Type B pancreatic cell (in vitro differentiated cells): Measurements from ENCODE around the gene AOPEP. TPM values are rescaled to one million over a fixed set of nuclear protein-coding genes. Genes with fewer than 3 reads are reported as not detected.

ENCODE experiments used
- DNase-seq: peaks from one replicate; pipeline ENCODE4 v3.0.0; 2021; ENCODE audit warnings: mixed read lengths; ENCODE audit not compliant: unreplicated experiment; ENCODE audit errors: extremely low spot score
- H3K27ac Mint-ChIP-seq: 2 replicates; pipeline ENCODE4 v1.8.0; 2021; ENCODE audit warnings: mild to moderate bottlenecking, mixed read lengths
- H3K27me3 Mint-ChIP-seq: 2 replicates; pipeline ENCODE4 v1.8.0; 2021; ENCODE audit warnings: mixed read lengths
- H3K36me3 Mint-ChIP-seq: 2 replicates; pipeline ENCODE4 v1.8.0; 2021; ENCODE audit warnings: mixed read lengths
- H3K4me1 Mint-ChIP-seq: one replicate; pipeline ENCODE4 v1.8.0; 2021; ENCODE audit warnings: mixed read lengths; ENCODE audit not compliant: unreplicated experiment
- H3K4me3 Mint-ChIP-seq: 2 replicates; pipeline ENCODE4 v1.8.0; 2021; ENCODE audit warnings: mild to moderate bottlenecking, mixed read lengths
- H3K9me3 Mint-ChIP-seq: 2 replicates; pipeline ENCODE4 v1.8.0; 2021; ENCODE audit warnings: mixed read lengths
- total RNA-seq: library from RNA; stranded (reverse); gene quantifications from 2 replicates; pipeline ENCODE4 v1.2.1, GENCODE V29; 2021; ENCODE audit warnings: low replicate concordance
- TF ChIP-seq, protein P1 (sequence below): fragments of 200-600 bp; sonication (generic); conservative IDR thresholded peaks from 2 replicates; pipeline ENCODE4 v1.5.0; 2021; ENCODE audit warnings: antibody characterized with exemption, mild to moderate bottlenecking

Gene AOPEP
- total RNA-seq, 1 donor from 2014 or later = 89.3 TPM

DNA sequence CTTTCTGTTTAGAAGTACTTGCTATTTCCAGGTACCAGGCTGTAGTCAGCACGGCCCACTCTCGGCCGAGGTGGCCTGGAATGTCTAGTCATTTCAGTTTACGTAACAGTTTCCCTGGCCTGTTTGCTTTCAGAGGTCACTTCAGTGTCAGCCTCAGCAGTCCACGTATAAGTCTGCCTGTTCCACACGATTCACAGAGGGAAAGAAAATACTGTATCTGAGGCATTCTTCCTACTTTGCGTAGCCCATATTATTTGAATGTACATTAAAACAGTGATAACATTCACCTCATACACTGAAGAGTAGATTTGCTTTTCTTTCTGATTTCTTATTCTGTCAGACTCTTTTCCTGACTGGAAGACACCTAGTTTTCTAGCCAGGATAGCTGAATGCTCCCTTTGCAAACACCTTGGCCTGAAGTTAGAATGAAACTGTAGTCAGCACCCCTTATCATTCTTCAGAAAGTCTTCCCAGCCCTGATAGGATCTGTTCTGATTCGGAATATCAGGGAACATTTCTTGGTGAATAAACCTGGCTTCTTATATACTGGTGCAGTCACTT is 140.9 kb downstream of the AOPEP start:
- H3K4me3 Mint-ChIP-seq = peak overlapping the region; percentile 42

DNA sequence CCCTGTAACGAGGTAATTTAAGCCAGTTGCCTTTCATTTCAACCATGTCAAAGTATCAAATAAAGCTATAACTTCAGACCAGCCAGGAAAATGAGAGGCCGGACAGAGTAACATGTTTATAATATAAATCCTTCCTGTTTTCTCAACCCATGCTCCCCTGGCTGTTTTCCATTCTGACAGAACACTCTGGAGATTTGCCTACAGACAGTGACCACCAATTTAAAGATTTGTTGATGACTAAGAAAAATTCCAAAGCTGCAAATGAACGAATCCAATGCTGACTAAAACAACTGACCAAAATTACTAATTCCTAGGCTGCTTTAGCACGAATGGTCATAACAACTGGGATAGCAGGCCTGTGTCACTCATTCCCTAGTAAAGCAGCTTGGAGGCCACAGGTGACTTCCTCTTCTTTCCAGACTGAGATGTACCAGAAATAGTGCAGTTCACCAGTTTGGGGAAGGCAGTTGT is 141.4 kb downstream of the AOPEP start:
- peaks cover 6% of the 10 kb centered on the region for H3K36me3 Mint-ChIP-seq
- peak overlapping the region; percentile 91 for H3K27ac Mint-ChIP-seq
- DNase-seq = no peak
- peaks cover 6% of the 10 kb centered on the region for H3K9me3 Mint-ChIP-seq
- H3K4me3 Mint-ChIP-seq = peak overlapping the region; percentile 42
- no peaks in the 10 kb centered on the region for H3K27me3 Mint-ChIP-seq
- TF ChIP-seq, protein P1, sequence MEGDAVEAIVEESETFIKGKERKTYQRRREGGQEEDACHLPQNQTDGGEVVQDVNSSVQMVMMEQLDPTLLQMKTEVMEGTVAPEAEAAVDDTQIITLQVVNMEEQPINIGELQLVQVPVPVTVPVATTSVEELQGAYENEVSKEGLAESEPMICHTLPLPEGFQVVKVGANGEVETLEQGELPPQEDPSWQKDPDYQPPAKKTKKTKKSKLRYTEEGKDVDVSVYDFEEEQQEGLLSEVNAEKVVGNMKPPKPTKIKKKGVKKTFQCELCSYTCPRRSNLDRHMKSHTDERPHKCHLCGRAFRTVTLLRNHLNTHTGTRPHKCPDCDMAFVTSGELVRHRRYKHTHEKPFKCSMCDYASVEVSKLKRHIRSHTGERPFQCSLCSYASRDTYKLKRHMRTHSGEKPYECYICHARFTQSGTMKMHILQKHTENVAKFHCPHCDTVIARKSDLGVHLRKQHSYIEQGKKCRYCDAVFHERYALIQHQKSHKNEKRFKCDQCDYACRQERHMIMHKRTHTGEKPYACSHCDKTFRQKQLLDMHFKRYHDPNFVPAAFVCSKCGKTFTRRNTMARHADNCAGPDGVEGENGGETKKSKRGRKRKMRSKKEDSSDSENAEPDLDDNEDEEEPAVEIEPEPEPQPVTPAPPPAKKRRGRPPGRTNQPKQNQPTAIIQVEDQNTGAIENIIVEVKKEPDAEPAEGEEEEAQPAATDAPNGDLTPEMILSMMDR = no peak
- peaks cover 68% of the 10 kb centered on the region for H3K4me1 Mint-ChIP-seq

More for the DNA sequence above, 140.9 kb downstream of the AOPEP start:
- Mint-ChIP-seq H3K9me3 (peaks cover 6% of the 10 kb centered on the region), H3K4me1 (peaks cover 68% of the 10 kb centered on the region), H3K36me3 (peaks cover 6% of the 10 kb centered on the region), H3K27me3 (no peaks in the 10 kb centered on the region), H3K27ac (peak overlapping the region; percentile 91)
- DNase-seq = no peak
- TF ChIP-seq, protein P1 = no peak

DNA sequence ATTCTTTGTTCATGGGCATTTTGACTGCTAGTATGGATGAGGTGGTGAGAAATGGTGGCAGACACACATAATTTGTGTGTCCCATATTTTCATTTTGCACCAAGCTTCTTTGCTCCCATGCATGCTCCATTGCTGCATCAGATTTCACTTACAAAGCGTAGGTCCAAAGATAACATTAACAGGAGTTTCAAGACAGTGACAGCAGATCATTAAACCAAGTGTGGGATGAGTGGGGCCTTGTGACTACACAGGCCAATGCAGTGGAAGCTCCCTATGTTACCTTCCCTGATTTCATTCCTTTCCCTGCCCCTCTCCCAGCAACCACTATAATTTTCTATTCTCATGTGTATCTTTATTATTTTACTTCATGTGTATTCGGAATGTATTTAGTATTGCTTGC is 142.0 kb downstream of the AOPEP start:
- no peak for DNase-seq
- Mint-ChIP-seq H3K4me3 (peak overlapping the region; percentile 12), H3K36me3 (peaks cover 6% of the 10 kb centered on the region), H3K4me1 (peaks cover 73% of the 10 kb centered on the region), H3K27me3 (no peaks in the 10 kb centered on the region), H3K27ac (peak overlapping the region; percentile 91), H3K9me3 (peaks cover 6% of the 10 kb centered on the region)
- TF ChIP-seq, protein P1 = no peak

DNA sequence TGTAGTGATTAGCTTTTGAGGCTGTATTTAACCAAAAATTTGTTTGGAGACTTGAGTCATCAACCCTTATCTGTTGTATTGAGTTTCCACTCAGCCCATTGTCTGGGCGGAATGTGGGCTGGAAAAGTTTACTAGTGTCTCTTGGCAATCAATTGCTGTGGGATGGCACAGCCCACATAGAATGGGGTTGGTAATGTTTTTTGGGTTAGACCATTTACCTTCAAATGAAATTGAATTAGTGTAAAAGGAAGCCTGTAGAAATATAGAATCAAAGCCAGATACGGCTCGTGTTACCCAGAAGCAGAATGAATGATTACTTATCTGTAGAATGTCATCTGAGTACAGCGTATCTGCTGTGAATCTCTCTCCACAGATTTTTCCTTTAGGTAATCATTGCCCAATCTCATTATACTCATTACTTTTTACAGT is 142.9 kb downstream of the AOPEP start:
- no peak for DNase-seq
- H3K4me1 Mint-ChIP-seq = peaks cover 65% of the 10 kb centered on the region
- H3K27me3 Mint-ChIP-seq = no peaks in the 10 kb centered on the region
- H3K36me3 Mint-ChIP-seq = peaks cover 6% of the 10 kb centered on the region
- TF ChIP-seq, protein P1 = no peak
- H3K27ac Mint-ChIP-seq = peak overlapping the region; percentile 98
- H3K4me3 Mint-ChIP-seq = peak overlapping the region; percentile 55
- peaks cover 6% of the 10 kb centered on the region for H3K9me3 Mint-ChIP-seq

DNA sequence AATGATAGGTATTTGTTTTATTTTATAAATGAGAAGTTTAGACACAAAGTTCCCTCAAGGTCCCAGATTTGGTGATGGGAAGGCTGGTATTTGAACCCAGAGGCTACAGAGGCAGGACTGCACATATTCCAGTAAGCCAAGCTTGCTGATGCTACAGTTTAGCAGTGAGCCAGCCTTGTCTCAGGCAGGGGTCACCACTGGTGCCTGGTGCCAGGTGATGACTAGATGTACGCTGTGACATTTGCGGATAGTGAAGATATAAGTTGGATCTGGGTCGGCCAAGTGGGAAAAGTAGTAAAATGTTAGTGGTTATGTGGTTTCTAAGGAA is 143.9 kb downstream of the AOPEP start:
- Mint-ChIP-seq H3K4me3 (peak overlapping the region; percentile 68), H3K36me3 (peaks cover 6% of the 10 kb centered on the region), H3K4me1 (peaks cover 61% of the 10 kb centered on the region), H3K9me3 (peaks cover 6% of the 10 kb centered on the region), H3K27ac (peak overlapping the region; percentile 98), H3K27me3 (no peaks in the 10 kb centered on the region)
- TF ChIP-seq, protein P1 = no peak
- no peak for DNase-seq
